ENCODE results near the gene CCDC80. TPM values are rescaled to one million over a fixed set of nuclear protein-coding genes. Genes with fewer than 3 reads are reported as not detected.
A peak's percentile ranks its signal among the peaks of the same experiment; 100 is the strongest.

Gene CCDC80
- total RNA-seq, 1 donor from 2014 or later, result 67.8 TPM

DNA sequence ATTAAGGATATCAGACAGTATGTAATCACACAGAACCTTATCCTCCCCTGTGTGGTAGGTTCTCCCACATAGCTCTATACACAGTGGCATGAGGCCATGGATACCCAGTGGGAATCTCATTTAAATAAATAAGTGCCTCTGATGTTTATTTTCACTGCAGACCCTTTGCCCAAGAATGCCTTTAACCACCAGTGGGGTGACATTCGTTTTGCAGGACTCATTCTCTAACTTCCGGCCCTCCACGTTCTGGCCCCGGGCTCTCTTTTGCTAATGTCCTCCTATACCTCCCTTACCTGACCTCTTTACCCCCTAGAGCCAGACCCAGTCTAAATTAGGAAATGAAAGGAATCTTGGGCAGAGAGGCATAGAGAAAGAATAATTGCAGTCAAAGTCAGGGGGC is 8.3 kb downstream of the CCDC80 start:
- DNase-seq (ENCODE audit: low spot score), result no peak

DNA sequence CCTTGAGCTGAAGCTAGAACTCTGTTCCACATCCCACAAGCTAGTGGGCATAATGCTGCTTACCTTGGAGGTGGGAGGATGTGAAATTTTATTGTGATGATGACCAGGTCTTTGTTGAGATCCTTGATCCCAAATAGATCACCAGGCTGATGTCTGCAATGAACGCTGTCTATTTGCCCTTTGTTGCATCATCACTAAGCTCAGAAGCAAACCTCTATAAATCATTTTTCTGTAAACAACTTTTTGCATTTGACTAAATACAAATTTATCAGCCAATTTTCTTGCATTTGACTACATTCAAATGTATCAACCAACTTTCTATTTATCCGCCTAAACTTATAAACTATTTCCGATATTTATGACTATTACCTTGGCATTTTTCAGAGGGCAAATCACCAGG is 9.7 kb downstream of the CCDC80 start:
- no peak for DNase-seq (ENCODE audit: low spot score)

DNA sequence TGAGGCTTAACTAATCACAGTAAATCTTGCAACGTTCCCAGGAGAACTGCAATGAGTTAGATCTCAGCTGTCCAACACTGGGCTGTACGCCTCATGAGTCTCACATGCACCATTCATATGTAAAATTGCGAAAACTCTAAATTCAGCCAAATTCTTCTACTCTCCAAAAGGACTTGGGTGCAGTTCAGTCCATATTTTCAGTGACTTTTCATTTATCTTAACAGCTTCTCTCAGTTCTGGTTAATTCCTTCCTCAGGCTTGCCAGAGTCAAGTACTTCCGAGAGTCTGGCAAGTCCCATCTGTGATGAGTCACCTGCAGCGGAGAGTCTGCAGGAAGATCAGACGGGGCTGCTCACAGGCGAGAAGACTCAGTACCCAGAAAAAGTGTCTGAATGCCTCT is 11.5 kb downstream of the CCDC80 start:
- peak; percentile 52 for DNase-seq (ENCODE audit: low spot score)

DNA sequence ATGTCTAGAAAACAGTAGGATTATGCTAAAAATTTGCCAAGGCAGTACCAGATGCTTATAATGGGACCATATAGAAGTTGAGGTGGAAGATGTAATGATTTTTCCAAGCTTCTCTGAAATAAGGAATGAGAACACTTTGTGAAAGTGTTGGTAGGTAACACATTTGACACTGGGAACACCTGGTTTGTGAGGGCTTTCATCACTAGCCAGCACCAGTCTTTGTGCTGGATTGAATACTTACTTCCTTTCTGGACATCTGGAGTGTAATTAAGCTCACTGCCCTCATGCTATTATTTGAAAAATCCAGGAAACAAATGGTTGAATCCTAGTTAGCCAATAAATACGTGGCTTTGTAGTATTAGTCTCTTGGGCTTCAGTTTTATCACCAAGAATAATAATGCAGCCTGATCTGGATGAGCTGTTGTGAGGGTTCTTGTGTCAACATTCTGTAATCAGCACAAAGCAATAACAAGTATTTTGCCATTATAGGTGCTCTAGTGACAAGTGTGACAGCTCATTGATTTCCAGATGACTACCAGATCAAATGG is 12.9 kb downstream of the CCDC80 start:
- no peak for DNase-seq (ENCODE audit: low spot score)

DNA sequence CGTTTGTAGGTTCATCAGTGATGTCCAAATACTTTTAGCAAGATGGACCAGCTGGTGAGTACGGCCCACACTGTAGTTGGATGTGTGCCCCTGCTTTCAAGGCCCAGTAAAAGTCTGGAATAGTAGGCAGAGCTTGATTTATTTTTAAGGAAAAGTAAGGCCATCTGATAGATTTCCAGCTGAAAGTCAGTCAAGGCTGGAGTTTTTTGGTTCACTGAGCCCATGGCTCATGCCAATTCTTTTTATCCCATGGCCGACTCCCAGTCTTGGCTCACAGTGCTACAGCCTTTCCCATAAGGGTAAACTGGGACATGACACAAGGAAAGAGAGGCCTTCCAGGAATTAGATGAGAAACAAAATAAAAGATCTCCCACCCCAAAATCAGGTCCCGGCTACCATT is 13.5 kb downstream of the CCDC80 start:
- DNase-seq (ENCODE audit: low spot score), result no peak

DNA sequence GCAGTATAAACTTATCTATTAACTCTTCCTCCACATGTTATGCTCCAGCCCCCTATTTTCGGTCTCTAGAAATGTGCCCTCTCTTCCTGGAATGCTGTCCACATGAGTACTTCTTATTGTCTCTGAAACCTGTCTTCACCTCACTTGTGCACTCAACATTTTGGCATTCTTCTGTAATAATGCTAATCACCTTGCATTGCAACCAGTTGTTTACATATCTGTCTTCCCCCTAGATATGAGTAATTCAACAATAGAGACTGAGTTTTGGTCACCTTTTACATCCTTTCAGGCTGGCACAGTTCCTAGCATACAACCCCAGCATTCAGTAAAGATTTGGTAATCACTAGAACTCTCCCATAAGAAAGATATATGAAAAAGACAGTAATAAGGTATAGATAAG is 17.2 kb downstream of the CCDC80 start:
- DNase-seq (ENCODE audit: low spot score), result no peak

DNA sequence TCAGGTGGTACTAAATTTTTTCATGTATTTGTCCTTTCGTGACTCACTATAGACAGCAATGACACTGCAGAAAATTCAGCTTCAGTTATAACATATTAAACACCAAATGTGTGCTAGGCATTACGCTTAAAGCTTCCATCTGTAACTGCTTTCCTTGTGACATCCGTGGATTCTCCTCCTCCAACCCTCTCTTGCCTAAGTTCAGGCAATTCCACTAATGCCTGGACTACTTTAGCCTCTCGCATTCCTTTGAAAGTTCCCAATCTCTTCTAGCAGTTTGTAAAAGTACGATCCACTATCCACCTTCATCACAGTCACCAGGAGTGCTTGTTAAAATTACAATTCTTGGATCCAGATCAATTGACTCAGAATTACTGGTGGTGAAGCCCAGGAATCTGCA is 17.7 kb downstream of the CCDC80 start:
- no peak for DNase-seq (ENCODE audit: low spot score)

DNA sequence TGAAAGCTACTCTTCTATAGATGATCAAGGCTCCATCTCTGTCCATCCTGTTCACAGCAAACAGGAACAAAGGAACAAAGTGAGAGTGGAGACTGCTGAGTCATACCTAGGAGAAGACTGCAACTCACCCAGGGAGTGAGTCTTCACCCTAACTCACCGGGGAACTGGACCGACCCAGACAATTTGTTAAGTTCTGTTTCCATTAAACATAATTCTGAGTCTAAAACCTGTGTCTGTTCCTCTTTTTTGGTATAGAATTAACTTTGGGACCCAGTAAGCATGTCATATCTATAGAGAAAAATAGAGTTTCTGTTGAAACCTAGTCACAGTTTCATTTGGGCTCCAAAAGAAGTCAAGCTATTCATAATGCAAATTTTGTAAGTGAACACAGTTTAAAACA is 21.6 kb downstream of the CCDC80 start:
- DNase-seq (ENCODE audit: low spot score), result no peak

DNA sequence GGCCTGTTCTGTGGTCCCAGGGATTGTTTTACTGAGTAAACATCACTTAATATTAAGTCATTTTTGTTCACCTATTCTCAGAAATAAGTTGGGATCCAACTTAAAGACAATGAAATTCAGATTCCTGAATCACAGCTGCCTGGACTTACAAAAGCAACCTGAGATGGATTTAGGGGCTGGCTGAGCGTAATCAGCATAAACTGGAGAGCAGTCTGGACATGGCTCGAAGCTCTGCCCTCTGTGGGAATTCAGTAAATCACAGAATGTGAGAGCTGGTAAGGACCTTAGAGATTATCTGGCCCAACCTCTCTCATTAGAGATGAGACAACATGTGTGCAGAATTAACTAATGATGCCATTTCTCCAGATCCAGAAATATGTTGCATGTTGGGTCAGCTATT is 23.7 kb downstream of the CCDC80 start:
- no peak for DNase-seq (ENCODE audit: low spot score)

DNA sequence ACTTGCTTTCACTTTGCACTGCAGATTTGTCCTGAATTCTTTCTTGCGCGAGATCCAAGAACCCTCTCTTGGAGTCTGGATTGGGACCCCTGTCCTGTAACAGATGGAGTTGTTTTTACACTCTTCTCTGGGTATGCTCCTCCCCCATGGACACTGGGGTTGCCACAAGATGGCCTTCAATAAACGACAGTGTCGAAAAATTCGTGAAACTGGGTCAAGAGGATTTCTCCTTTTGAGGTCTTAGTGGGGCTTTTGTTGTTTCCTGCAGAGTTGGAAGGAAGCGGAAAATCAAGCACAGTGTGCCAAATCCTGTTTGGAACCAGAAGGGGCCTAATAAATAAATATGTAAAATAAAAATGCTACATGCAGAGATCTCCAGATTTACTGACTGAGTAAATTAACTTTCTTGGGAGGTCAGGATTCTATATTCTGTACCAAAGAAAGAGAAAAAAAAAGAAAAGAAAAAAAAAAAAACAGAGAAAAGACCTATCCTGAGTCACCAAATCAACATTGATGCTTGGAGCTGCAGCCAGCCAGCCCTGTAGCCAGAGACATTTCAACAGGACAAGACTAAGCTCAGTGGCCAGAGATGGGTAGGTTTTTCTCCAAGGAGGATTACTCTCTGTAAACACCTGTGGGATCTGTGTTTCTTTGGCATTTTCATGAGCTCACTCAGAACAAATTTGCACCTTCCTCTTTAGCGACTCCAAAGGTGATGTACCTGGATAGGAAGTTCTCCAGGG is 24.8 kb downstream of the CCDC80 start:
- DNase-seq (ENCODE audit: low spot score), result no peak

DNA sequence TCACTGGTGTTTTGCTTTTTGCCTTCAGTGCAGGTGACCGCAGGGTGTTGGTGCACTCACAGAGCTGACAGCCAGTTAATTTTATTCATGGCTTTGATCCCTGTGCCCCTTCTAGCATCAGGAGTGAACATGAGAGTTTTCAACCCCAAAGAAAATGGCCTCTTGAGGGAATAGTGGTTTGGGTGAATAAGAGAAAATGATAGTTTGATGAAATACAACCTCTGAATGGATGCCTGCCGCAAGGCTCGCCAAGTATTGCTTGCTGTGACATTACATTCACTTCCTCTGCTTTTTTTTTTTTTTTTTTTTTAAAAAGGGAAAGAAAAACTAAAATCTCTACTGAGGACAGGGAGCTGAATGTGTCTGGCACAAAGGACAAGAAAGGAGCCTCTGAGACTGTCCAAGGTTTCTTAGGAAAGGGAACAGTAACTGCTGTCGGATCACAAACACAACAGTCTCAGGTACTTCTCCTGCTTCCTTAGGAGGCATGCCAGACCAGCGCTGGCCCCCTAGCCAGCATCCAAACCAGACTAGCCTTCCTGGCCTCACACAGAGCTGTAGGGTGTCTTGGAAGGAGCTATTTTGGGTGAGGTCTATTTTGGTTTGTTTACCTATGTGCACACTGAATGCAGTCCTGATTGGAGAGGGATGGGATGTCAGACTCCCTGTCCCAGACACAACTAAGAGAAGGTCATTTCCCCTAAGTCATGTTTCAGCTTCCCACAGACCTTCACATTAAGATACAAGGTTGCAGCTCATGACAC is 29.0 kb downstream of the CCDC80 start:
- no peak for DNase-seq (ENCODE audit: low spot score)

DNA sequence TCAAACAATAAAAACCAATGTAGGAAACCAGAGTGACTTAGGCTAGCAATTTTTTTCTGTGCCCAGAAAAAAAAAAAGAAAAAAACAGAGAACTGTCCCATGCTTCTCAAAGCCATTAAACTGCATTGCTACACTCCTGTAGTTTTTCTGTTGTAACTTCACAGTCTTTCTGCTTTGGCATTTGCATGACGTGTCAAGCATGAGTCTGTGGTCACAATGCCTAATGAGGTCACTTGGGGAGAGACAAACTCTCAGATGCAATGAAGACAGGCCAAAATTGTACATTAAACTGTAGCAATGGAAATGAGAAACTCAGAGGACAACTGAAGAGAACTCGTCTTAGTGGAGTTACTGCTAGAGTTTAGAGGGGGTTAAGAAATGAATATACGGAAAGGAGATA is 30.8 kb downstream of the CCDC80 start:
- DNase-seq (ENCODE audit: low spot score), result no peak

DNA sequence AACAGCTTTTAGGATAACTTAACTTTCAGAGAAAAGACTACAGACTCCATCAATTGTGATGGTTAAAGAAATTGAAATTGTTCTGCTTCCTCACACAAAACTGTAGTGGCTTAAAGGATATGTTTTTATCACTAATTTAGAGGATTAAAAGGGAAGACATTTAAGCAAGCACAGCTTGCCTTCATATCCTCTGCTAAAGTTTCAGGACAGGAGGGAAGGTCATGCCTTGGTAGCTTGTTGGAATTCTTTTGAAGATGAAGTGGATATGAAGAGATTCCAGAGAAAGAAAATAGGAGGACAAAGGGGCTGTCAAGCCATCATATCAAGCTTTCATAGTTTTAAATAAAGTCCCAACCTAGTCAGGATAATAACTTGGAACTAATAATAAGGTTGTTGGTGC is 33.1 kb downstream of the CCDC80 start:
- DNase-seq (ENCODE audit: low spot score), result no peak

DNA sequence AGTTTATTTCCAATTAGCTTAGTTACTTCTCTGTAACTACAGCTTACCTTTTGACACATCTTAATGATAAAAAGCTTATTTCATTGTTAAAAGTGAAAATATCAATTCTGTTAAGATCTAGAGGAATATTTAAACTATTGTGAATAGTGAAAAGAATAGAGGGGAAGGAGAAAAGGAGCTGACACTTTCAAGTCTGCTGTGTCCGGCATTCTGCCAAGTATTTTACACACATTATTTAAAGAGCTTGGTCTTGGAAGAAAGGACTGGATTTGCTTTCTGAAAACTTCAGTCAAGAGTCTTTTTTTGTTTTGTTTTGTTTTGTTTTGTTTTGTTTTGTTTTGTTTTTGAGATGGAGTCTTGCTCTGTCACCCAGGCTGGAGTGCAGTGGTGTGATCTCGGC is 34.8 kb downstream of the CCDC80 start:
- no peak for DNase-seq (ENCODE audit: low spot score)

DNA sequence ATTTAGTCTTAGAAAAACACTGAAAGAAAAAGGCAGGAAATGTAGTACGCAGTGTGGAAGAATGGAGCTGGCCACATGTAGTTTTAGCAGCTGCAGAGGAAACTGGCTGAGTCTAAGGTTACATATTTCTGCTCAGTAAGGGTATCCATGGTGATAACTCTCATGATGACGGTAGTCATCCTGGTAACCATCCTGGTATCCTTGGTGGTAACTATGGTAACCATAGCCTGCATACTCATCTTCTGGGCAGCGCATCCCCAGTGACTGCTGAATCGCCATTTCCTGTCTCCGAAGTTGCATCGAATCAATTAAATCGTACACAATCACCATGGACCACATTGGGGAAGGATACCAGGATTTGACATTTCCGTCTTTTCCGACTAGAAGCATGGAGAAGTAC is 35.7 kb downstream of the CCDC80 start:
- no peak for DNase-seq (ENCODE audit: low spot score)

DNA sequence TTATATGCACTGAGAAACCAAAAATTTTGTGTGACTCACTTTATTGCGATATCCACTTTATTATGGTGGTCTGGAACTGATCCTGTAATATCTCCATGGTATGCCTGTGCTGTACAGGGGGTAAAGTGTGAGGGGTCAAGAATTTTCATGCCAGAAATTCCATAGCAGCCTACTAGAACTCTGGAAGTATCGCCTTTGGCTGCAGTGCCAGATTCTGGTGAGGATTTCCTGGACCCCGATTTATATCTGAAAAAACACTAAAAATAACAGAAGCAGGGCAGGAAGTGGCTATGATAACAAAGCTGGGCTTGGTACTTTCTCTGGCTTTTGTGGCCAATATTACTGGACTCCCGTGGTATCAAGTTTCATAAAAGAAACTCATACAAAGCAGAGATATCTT is 36.4 kb downstream of the CCDC80 start:
- no peak for DNase-seq (ENCODE audit: low spot score)

DNA sequence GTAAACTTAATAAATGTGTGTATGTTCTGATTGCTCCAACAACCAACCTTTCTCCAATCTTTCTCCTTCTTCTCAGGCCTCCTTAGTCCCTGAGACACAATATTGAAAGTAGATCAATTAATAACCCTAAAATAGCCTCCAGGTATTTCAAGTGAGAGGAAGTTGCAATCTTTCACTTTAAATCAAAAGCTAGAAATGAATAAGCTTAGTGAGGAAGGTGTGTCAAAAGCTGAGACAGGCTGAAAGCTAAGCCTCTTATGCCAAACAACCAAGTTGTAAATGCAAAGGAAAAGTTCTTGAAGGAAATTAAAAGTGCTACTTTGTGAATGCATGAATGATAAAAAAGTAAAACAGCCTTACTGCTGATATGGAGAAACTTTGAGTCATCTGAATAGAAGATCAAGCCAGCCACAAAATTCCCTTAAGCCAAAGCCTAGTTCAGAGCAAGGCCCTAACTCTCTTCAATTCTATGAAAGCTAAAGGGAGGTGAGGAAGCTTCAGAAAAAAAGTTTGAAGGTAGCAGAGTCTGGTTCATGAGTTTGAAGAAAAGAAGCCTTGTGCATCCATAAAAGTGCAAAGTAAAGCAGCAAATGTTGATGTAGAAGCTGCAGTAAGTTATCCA is 38.6 kb downstream of the CCDC80 start:
- DNase-seq (ENCODE audit: low spot score), result no peak

DNA sequence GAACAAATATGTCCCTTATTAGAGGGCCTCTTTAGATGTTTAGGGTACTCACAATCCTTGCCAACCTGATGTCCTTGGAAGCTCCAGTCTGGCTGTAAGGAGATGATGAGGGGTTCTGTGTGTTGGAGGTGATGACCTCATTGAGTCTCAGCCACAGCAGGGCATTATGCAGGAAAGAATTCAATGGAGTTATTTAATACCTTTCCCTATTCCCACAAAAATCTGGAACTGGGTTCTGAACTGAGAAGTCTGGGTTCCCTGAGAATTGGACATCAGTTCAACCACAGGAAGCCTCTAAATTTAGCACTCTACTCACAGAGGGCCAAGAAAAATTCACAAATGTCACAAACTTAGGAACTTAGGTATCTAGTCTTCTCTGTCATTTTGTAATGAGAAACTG is 42.2 kb downstream of the CCDC80 start:
- DNase-seq (ENCODE audit: low spot score), result no peak

DNA sequence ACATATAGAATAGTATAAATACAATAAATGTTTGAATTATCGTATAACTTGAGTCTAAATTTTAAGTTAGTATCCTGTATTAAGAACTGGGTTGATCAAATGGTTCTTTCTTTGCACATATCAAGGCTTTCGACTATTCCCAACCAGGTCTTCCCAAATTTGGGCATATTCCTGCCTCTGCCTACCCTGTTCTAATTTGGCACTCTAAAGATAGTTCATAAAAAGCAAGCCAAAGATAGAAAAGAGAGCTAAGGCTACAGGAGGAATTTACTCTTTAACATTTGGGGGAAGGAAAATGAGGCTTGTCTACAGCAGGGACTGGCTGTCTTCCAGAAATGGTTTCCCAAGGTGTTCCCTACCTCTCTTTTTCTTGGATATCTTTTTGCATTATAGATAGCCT is 43.0 kb downstream of the CCDC80 start:
- no peak for DNase-seq (ENCODE audit: low spot score)

DNA sequence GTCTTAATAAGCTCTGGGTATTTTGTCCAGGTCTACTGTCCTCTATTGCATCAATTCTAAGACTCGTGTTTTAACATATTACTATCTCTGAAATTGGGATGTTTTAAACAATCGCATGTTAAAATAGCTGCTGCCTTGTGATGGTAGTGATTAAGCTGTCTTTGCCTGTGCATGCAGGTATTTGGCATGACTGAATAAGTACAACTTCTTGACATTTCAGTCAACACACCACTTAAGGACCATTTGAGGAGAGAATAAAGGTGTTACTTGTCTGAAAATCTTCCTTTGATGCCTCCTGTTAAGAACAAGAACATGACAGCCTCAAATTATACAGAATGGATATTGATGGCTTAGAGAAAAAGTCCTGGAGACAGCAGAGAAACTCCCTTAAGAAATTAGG is 46.1 kb downstream of the CCDC80 start:
- DNase-seq (ENCODE audit: low spot score), result no peak

DNA sequence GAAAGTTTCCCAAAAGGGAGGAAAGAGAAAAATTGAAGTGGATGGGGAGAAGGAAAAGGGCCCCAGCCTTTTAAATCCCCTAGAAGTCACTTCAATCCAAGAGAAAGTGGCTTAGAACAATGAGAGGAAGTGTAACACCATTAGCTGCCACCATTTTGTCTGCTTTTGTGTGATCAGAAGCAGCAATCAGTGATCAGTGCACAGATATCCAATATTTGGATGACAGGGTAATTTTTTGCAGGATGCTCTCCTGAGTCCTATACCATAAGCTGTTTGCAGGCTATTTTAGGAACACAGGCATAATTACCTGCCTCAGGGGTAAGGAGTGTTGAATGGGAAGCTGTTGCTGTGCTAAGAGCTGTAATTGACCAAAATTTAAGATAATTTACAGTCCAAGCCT is 47.7 kb downstream of the CCDC80 start:
- no peak for DNase-seq (ENCODE audit: low spot score)

DNA sequence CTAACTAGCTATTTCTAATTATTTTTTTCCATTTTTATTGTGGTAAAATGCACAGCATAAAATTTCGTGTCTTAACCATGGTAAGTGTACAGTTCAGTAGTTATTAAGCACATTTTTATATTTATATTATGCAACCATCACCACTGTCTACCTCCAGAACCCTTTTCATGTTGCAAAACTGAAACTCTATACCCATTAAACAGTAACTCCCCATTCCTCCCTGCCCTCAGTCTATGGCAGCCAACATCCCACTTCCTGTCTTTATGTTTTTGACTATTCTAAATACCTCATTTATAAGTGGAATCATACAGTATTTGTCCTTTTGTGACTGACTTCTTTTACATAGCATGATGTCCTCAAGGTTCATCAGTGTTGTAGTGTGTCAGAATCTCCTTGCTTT is 53.6 kb downstream of the CCDC80 start:
- DNase-seq (ENCODE audit: low spot score), result no peak

DNA sequence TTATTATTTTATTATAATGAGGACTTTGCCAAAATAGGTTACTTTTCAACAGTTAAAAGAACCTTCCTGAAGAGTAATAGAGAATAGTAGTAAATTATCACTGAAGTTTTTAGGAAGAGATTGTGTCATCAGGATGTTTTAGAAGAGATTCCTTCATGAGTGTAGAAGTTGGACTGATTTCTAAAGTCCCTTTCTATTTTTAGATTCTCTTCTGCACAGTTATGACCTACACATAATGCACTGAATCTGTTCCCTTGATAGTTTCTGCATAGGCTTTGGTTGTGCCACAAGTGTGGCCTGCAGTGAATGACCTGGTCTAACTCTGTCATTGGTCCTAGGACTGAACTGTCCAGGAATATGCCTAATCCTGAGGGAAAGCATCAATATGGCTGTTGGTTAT is 55.2 kb downstream of the CCDC80 start:
- no peak for DNase-seq (ENCODE audit: low spot score)

Data from mucosa of gallbladder (tissue), 1 donor.